ENCODE measurements around the gene NAA15.

DNA sequence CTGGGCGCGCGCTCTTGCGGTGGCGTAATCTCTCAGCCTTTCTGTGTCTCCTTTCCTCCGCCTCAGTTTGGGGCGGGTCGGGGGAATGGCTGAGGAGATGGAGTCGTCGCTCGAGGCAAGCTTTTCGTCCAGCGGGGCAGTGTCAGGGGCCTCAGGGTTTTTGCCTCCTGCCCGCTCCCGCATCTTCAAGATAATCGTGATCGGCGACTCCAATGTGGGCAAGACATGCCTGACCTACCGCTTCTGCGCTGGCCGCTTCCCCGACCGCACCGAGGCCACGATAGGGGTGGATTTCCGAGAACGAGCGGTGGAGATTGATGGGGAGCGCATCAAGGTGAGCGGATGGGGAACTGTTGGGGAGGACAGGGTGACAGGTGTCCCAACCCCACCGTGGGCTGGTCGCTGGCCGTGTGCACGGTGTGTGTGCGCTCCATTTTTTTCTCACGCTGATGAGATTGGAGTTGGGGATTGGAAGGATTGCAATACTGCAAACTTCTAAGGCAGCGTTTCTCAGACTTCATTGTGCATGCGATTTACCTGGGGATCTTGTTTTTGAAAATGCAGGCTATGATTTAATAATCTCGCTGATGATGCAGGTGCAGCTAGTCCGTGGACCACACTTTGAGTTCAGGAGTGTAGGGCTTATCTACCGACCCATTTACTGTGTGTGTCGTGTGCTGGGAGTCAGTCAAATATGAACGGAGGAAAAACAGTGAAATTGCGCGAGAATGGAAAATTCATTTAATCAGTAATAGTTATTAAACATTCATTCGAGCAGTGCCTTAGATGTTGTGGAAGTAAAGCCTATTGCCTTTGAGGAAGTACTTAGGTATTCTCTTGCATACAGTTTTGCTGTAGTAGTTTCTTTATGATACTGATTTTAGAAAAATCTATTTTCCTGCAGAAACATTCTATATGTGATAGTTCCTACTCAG is 153.1 kb downstream of the NAA15 start, which contains the start of gene RAB33B:
- TF ChIP-seq, protein P1, sequence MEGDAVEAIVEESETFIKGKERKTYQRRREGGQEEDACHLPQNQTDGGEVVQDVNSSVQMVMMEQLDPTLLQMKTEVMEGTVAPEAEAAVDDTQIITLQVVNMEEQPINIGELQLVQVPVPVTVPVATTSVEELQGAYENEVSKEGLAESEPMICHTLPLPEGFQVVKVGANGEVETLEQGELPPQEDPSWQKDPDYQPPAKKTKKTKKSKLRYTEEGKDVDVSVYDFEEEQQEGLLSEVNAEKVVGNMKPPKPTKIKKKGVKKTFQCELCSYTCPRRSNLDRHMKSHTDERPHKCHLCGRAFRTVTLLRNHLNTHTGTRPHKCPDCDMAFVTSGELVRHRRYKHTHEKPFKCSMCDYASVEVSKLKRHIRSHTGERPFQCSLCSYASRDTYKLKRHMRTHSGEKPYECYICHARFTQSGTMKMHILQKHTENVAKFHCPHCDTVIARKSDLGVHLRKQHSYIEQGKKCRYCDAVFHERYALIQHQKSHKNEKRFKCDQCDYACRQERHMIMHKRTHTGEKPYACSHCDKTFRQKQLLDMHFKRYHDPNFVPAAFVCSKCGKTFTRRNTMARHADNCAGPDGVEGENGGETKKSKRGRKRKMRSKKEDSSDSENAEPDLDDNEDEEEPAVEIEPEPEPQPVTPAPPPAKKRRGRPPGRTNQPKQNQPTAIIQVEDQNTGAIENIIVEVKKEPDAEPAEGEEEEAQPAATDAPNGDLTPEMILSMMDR (IDR thresholded peaks at IDR 0.05): no peak
- peak; percentile 87 to 97 (median 94) for TF ChIP-seq POLR2A (IDR thresholded peaks at IDR 0.05)
